Measurements from ENCODE around the gene SERPING1.

Gene SERPING1

GRCh38 chr11:57584341-57584740, 13.1 kb upstream of the SERPING1 start:
- H3K36me3 Mint-ChIP-seq (ENCODE audit: low read depth): no peaks in the 10 kb centered on the region
- no peak for TF ChIP-seq CTCF (IDR thresholded peaks at IDR 0.05; ENCODE audit: unreplicated experiment in 3 of 3)
- H3K9me3 Mint-ChIP-seq: no peaks in the 10 kb centered on the region
- H3K27me3 Mint-ChIP-seq (ENCODE audit: low read depth): no peaks in the 10 kb centered on the region
- peak overlapping the region in 1 of 3 experiments; percentile 60 for H3K27ac Mint-ChIP-seq
- peaks cover 10% of the 10 kb centered on the region for H3K4me1 Mint-ChIP-seq
- no peak overlapping the region for H3K4me3 Mint-ChIP-seq

GRCh38 chr11:57585301-57585700, 12.2 kb upstream of the SERPING1 start:
- Mint-ChIP-seq H3K4me1 (peaks cover 10% of the 10 kb centered on the region), H3K27me3 (ENCODE audit: low read depth) (no peaks in the 10 kb centered on the region), H3K27ac (no peak overlapping the region), H3K4me3 (no peak overlapping the region), H3K36me3 (ENCODE audit: low read depth) (no peaks in the 10 kb centered on the region), H3K9me3 (no peaks in the 10 kb centered on the region)
- no peak for TF ChIP-seq CTCF (IDR thresholded peaks at IDR 0.05; ENCODE audit: unreplicated experiment in 3 of 3)

- no peak for TF ChIP-seq CTCF (IDR thresholded peaks at IDR 0.05; ENCODE audit: unreplicated experiment in 3 of 3)
- Mint-ChIP-seq H3K27me3 (ENCODE audit: low read depth) (no peaks in the 10 kb centered on the region), H3K4me1 (peaks cover 10% of the 10 kb centered on the region), H3K27ac (no peak overlapping the region), H3K36me3 (ENCODE audit: low read depth) (no peaks in the 10 kb centered on the region), H3K4me3 (no peak overlapping the region), H3K9me3 (no peaks in the 10 kb centered on the region)
Measured at GRCh38 chr11:57586711-57587245, 10.7 kb upstream of the SERPING1 start.

- Mint-ChIP-seq H3K9me3 (no peaks in the 10 kb centered on the region), H3K27me3 (ENCODE audit: low read depth) (no peaks in the 10 kb centered on the region), H3K27ac (no peak overlapping the region), H3K36me3 (ENCODE audit: low read depth) (no peaks in the 10 kb centered on the region), H3K4me3 (no peak overlapping the region), H3K4me1 (peaks cover 10% of the 10 kb centered on the region)
- no peak for TF ChIP-seq CTCF (IDR thresholded peaks at IDR 0.05; ENCODE audit: unreplicated experiment in 3 of 3)
Measured at GRCh38 chr11:57588046-57588710, 9.3 kb upstream of the SERPING1 start.

GRCh38 chr11:57596266-57596885, 1.1 kb upstream of the SERPING1 start:
- H3K4me3 Mint-ChIP-seq: peak overlapping the region; percentile 47 to 81 (median 67)
- peaks cover 27% of the 10 kb centered on the region for H3K4me1 Mint-ChIP-seq
- no peaks in the 10 kb centered on the region for H3K27me3 Mint-ChIP-seq (ENCODE audit: low read depth)
- TF ChIP-seq CTCF (IDR thresholded peaks at IDR 0.05; ENCODE audit: unreplicated experiment in 3 of 3): no peak
- peak overlapping the region; percentile 57 to 76 (median 74) for H3K27ac Mint-ChIP-seq
- H3K9me3 Mint-ChIP-seq: no peaks in the 10 kb centered on the region
- peaks cover 12% of the 10 kb centered on the region for H3K36me3 Mint-ChIP-seq (ENCODE audit: low read depth)

All from nephron (organoid).